Neural cell (in vitro differentiated cells): ENCODE data around the gene HEBP2. TPM values are rescaled to one million over a fixed set of nuclear protein-coding genes. Genes with fewer than 3 reads are reported as not detected.

ENCODE experiments used
- H2AFZ ChIP-seq: fragments of 200-600, 300-800 bp; sonication (generic), shearing (Covaris generic); 2 replicates; pipeline ENCODE4 v1.6.0; 2014; ENCODE audit warnings: low read depth, mild to moderate bottlenecking, antibody characterized with exemption, low read length, moderate library complexity
- H3F3A ChIP-seq: fragments of 200-600 bp; shearing (Covaris generic); 2 replicates; pipeline ENCODE4 v1.6.1; 2016; ENCODE audit warnings: mild to moderate bottlenecking, moderate library complexity, mixed read lengths, antibody characterized with exemption, low read length; ENCODE audit not compliant: insufficient read depth, poor library complexity, severe bottlenecking
- H3K27ac ChIP-seq: fragments of 200-600, 300-800 bp; sonication (generic), shearing (Covaris generic); 2 replicates; pipeline ENCODE4 v1.5.1; 2014; ENCODE audit warnings: mild to moderate bottlenecking, low read length, moderate library complexity
- H3K27me3 ChIP-seq: fragments of 300-800, 200-600 bp; sonication (generic), shearing (Covaris generic); 2 replicates; pipeline ENCODE4 v1.6.0; 2014; ENCODE audit warnings: mild to moderate bottlenecking, low read depth, low read length, moderate library complexity; ENCODE audit not compliant: insufficient read depth
- H3K36me3 ChIP-seq: fragments of 300-800, 200-600 bp; sonication (generic), shearing (Covaris generic); 2 replicates; pipeline ENCODE4 v1.5.1; 2014; ENCODE audit warnings: mild to moderate bottlenecking, antibody characterized with exemption, low read length, moderate library complexity; ENCODE audit not compliant: insufficient read depth
- H3K4me2 ChIP-seq: fragments of 300-800, 200-600 bp; sonication (generic), shearing (Covaris generic); 2 replicates; pipeline ENCODE4 v1.6.0; 2014; ENCODE audit warnings: mild to moderate bottlenecking, low read length
- H3K4me3 ChIP-seq: fragments of 300-800, 200-600 bp; sonication (generic), shearing (Covaris generic); 2 replicates; pipeline ENCODE4 v1.5.1; 2014; ENCODE audit warnings: mild to moderate bottlenecking, low read length, moderate library complexity
- H3K79me2 ChIP-seq: fragments of 200-600 bp; shearing (Covaris generic); replicated peaks from 2 replicates; pipeline ENCODE4 v1.6.0; 2014; ENCODE audit warnings: mild to moderate bottlenecking, low read length, moderate library complexity; ENCODE audit not compliant: insufficient read depth
- H3K9ac ChIP-seq: fragments of 300-800, 200-600 bp; sonication (generic), shearing (Covaris generic); 2 replicates; pipeline ENCODE4 v1.6.1; 2016; ENCODE audit warnings: mild to moderate bottlenecking, low read length, mixed read lengths
- H3K9me2 ChIP-seq: fragments of 200-600 bp; shearing (Covaris generic); 2 replicates; pipeline ENCODE4 v1.6.1; 2016; ENCODE audit warnings: mild to moderate bottlenecking, low read length, mixed read lengths; ENCODE audit not compliant: insufficient read depth
- H3K9me3 ChIP-seq: fragments of 200-600, 300-800 bp; sonication (generic), shearing (Covaris generic); 2 replicates; pipeline ENCODE4 v1.6.1; 2016; ENCODE audit warnings: mild to moderate bottlenecking, mixed run types, low read length, moderate library complexity, mixed read lengths
- H4K20me1 ChIP-seq: fragments of 200-600 bp; shearing (Covaris generic); 2 replicates; pipeline ENCODE4 v1.6.1; 2016; ENCODE audit warnings: mild to moderate bottlenecking, mixed run types; ENCODE audit not compliant: insufficient read depth
- EP300 ChIP-seq: fragments of 450-650 bp; conservative IDR thresholded peaks from 2 replicates; pipeline ENCODE4 v1.6.1; 2014; ENCODE audit warnings: antibody characterized with exemption, mild to moderate bottlenecking, moderate library complexity; ENCODE audit not compliant: poor library complexity, severe bottlenecking
- EZH2 ChIP-seq: fragments of 200-600, 300-800 bp; shearing (Covaris generic), sonication (generic); IDR thresholded peaks from 2 replicates; pipeline ENCODE4 v1.6.1; 2014; ENCODE audit warnings: antibody characterized with exemption, low read length, borderline replicate concordance, mild to moderate bottlenecking; ENCODE audit not compliant: insufficient read depth, poor library complexity, severe bottlenecking
- MXI1 ChIP-seq: fragments of 450-650 bp; conservative IDR thresholded peaks from 2 replicates; pipeline ENCODE4 v1.6.1; 2014; ENCODE audit warnings: antibody characterized with exemption, mild to moderate bottlenecking; ENCODE audit not compliant: poor library complexity, severe bottlenecking
- POLR2AphosphoS5 ChIP-seq: IDR thresholded peaks from 2 replicates; pipeline ENCODE4 v1.6.1; 2012
- RAD21 ChIP-seq: fragments of 450-650 bp; conservative IDR thresholded peaks from 2 replicates; pipeline ENCODE4 v1.6.1; 2014; ENCODE audit warnings: antibody characterized with exemption, mild to moderate bottlenecking, moderate library complexity
- SMC3 ChIP-seq: fragments of 450-650 bp; conservative IDR thresholded peaks from 2 replicates; pipeline ENCODE4 v1.6.1; 2014; ENCODE audit warnings: antibody characterized with exemption, mild to moderate bottlenecking, moderate library complexity; ENCODE audit not compliant: poor library complexity
- TAF1 ChIP-seq: IDR thresholded peaks from 2 replicates; pipeline ENCODE4 v1.6.1; 2012; ENCODE audit warnings: low read depth
- polyA plus RNA-seq: library from polyadenylated mRNA; depleted of rRNA; stranded (reverse); fragments of >200 nt; gene quantifications from 2 replicates; pipeline ENCODE4 v1.2.3, GENCODE V29; 2014
- TF ChIP-seq, protein P1 (sequence below): fragments of 450-650 bp; IDR thresholded peaks from 2 replicates; pipeline ENCODE4 v1.5.1; 2014; ENCODE audit warnings: antibody characterized with exemption, mild to moderate bottlenecking, moderate library complexity; ENCODE audit not compliant: poor library complexity, severe bottlenecking
- TF ChIP-seq, protein P2 (sequence below): IDR thresholded peaks from 2 replicates; pipeline ENCODE4 v1.6.1; 2012; ENCODE audit warnings: borderline replicate concordance

The HEBP2 gene
- polyA plus RNA-seq, 1 donor from 2014 or later: 3.0 TPM

DNA sequence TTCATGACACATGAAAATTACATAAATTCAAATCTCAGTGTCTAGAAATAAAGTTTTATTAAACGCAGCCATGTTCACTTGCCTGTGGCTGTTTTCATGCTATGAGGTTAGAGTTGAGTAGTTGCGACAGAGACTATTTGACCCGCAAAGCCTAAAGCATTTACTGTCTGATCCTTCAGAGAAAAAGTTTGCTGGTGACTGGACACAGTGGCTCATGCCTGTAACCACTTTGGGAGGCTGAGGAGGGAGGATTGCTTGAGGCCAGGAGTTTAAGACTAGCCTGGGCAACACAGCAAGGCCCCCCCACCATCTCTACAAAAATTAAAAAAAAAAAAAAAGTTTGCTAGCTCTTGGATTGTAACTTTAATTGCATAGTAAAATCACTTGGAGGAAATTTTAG is 17.1 kb upstream of the HEBP2 start:
- Histone ChIP-seq H3K4me3 (no peak overlapping the region), H2AFZ (no peak overlapping the region), H3F3A (no peaks in the 10 kb centered on the region), H4K20me1 (no peaks in the 10 kb centered on the region), H3K79me2 (no peaks in the 10 kb centered on the region), H3K9me3 (no peaks in the 10 kb centered on the region), H3K36me3 (no peaks in the 10 kb centered on the region), H3K9me2 (no peaks in the 10 kb centered on the region), H3K27me3 (no peaks in the 10 kb centered on the region), H3K4me2 (no peak overlapping the region), H3K27ac (no peak overlapping the region), H3K9ac (no peak overlapping the region)
- TF ChIP-seq MXI1 (no peak), SMC3 (no peak), EZH2 (no peak), RAD21 (no peak), TAF1 (no peak), EP300 (no peak)
- TF ChIP-seq, protein P1, sequence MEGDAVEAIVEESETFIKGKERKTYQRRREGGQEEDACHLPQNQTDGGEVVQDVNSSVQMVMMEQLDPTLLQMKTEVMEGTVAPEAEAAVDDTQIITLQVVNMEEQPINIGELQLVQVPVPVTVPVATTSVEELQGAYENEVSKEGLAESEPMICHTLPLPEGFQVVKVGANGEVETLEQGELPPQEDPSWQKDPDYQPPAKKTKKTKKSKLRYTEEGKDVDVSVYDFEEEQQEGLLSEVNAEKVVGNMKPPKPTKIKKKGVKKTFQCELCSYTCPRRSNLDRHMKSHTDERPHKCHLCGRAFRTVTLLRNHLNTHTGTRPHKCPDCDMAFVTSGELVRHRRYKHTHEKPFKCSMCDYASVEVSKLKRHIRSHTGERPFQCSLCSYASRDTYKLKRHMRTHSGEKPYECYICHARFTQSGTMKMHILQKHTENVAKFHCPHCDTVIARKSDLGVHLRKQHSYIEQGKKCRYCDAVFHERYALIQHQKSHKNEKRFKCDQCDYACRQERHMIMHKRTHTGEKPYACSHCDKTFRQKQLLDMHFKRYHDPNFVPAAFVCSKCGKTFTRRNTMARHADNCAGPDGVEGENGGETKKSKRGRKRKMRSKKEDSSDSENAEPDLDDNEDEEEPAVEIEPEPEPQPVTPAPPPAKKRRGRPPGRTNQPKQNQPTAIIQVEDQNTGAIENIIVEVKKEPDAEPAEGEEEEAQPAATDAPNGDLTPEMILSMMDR: no peak

DNA sequence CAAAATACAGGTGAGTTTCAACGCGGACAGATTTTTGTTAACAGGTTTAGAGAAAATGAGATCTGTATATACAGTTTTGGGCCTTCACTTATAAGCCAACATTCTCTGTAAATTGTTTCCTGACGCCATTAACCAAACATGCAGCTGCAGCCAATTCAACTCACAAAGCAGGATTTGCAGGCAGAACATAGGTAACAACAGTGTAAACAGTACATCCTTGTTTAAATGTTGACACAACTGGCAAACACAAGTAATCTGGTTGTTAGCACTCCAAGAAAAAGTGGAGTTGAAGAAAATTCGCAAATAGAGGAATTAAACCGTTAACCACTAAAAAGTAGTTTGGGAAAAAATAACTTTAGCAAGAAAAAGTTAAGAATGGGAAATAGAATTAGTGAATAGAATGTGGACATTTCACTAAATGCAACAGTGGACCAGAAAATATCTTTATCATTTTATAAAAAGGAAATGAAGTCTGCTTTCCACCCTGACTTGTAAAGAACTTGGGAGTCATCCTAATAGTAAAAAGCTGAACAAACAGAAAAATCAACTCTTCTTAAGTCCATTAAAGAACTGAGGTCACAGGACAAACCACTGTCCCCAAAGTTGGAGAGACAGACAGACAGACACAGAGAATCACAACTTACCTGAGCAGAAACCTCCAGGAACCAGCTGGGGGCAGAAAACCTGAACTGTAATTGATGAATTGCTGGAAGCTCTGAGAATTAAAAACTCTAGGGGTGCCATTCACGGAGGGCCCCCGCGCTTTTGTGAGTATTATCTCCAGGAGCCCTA is 16.2 kb upstream of the HEBP2 start:
- Histone ChIP-seq H3F3A (no peaks in the 10 kb centered on the region), H3K36me3 (no peaks in the 10 kb centered on the region), H3K79me2 (no peaks in the 10 kb centered on the region), H3K4me3 (no peak overlapping the region), H3K9me2 (no peaks in the 10 kb centered on the region), H3K9ac (no peak overlapping the region), H3K27ac (no peak overlapping the region), H3K9me3 (no peaks in the 10 kb centered on the region), H2AFZ (no peak overlapping the region), H3K4me2 (no peak overlapping the region), H3K27me3 (no peaks in the 10 kb centered on the region), H4K20me1 (no peaks in the 10 kb centered on the region)
- TF ChIP-seq RAD21: no peak
- TF ChIP-seq, protein P1: no peak
- TF ChIP-seq EZH2: no peak
- no peak for TF ChIP-seq SMC3
- TF ChIP-seq, protein P2, sequence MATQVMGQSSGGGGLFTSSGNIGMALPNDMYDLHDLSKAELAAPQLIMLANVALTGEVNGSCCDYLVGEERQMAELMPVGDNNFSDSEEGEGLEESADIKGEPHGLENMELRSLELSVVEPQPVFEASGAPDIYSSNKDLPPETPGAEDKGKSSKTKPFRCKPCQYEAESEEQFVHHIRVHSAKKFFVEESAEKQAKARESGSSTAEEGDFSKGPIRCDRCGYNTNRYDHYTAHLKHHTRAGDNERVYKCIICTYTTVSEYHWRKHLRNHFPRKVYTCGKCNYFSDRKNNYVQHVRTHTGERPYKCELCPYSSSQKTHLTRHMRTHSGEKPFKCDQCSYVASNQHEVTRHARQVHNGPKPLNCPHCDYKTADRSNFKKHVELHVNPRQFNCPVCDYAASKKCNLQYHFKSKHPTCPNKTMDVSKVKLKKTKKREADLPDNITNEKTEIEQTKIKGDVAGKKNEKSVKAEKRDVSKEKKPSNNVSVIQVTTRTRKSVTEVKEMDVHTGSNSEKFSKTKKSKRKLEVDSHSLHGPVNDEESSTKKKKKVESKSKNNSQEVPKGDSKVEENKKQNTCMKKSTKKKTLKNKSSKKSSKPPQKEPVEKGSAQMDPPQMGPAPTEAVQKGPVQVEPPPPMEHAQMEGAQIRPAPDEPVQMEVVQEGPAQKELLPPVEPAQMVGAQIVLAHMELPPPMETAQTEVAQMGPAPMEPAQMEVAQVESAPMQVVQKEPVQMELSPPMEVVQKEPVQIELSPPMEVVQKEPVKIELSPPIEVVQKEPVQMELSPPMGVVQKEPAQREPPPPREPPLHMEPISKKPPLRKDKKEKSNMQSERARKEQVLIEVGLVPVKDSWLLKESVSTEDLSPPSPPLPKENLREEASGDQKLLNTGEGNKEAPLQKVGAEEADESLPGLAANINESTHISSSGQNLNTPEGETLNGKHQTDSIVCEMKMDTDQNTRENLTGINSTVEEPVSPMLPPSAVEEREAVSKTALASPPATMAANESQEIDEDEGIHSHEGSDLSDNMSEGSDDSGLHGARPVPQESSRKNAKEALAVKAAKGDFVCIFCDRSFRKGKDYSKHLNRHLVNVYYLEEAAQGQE: no peak
- TF ChIP-seq POLR2AphosphoS5: no peak
- no peak for TF ChIP-seq MXI1
- no peak for TF ChIP-seq EP300
- no peak for TF ChIP-seq TAF1
